Lung (tissue), 12 donors: Measurements from ENCODE around the gene TUBA4B. TPM values are rescaled to one million over a fixed set of nuclear protein-coding genes. Genes with fewer than 3 reads are reported as not detected.

Experiments used
- ATAC-seq: fragments of 200-7000 bp; cut with Tn5 transposase; one replicate; pipeline ENCODE4 v1.9.1; 2020; ENCODE audit warnings: moderate number of reproducible peaks; ENCODE audit not compliant: insufficient read depth, low FRiP score
- DNase-seq, 3 donors: peaks; one replicate each; pipeline ENCODE4 v3.0.0-alpha.2; 2013 to 2017
- H3K27ac ChIP-seq, 2 donors: one replicate each; pipeline ENCODE4 v1.5.1; 2013; ENCODE audit warnings: mild to moderate bottlenecking in 2 of 2, moderate library complexity in 2 of 2, control low read depth in 1 of 2, inconsistent platforms in 1 of 2, low read depth in 1 of 2, low read length in 1 of 2
- H3K27me3 ChIP-seq, 3 donors: one replicate each; pipeline ENCODE4 v1.5.1; 2013; ENCODE audit warnings: low read length in 2 of 3; ENCODE audit not compliant: control insufficient read depth in 3 of 3, insufficient read depth in 3 of 3
- H3K36me3 ChIP-seq, 4 donors: one replicate each; pipeline ENCODE4 v1.5.1; 2013; ENCODE audit warnings: low read length in 4 of 4, mild to moderate bottlenecking in 1 of 4, moderate library complexity in 1 of 4; ENCODE audit not compliant: control insufficient read depth in 4 of 4, insufficient read depth in 4 of 4
- H3K4me1 ChIP-seq, 5 donors: one replicate each; pipeline ENCODE4 v1.5.1; 2013; ENCODE audit warnings: low read length in 5 of 5, mild to moderate bottlenecking in 2 of 5, moderate library complexity in 1 of 5; ENCODE audit not compliant: control insufficient read depth in 5 of 5, insufficient read depth in 5 of 5
- H3K4me3 ChIP-seq: one replicate; pipeline ENCODE4 v1.5.1; 2013; ENCODE audit warnings: mild to moderate bottlenecking, control low read depth, moderate library complexity
- H3K9ac ChIP-seq, 2 donors: one replicate each; pipeline ENCODE4 v1.5.1; 2013; ENCODE audit warnings: low read length in 2 of 2, control low read depth in 1 of 2; ENCODE audit not compliant: insufficient read depth in 1 of 2
- H3K9me3 ChIP-seq, 4 donors: one replicate each; pipeline ENCODE4 v1.5.1; 2013; ENCODE audit warnings: low read length in 3 of 4, mild to moderate bottlenecking in 1 of 4, moderate library complexity in 1 of 4; ENCODE audit not compliant: control insufficient read depth in 4 of 4, insufficient read depth in 3 of 4
- WGBS, 2 donors: extraction: QIAGEN DNeasy Blood & Tissue Kit; methylation state at CpG; one replicate each; pipeline ENCODE4 v1.1.7; 2013; 5-methylcytosine and 5-hydroxymethylcytosine counted together
- polyA plus RNA-seq, 2 donors: library from polyadenylated mRNA; stranded (reverse); fragments of 200-250 nt; gene quantifications; one replicate each; pipeline ENCODE4 v1.2.1, GENCODE V29; 2013
- total RNA-seq, 2 donors: library from RNA; depleted of rRNA in 1 of 2; stranded (reverse); fragments of >200 nt in 1 of 2; gene quantifications; one replicate each; pipeline ENCODE4 v1.2.1, GENCODE V29; 2014 to 2021
- TF ChIP-seq, protein P1 (sequence below): IDR thresholded peaks from 2 replicates; pipeline ENCODE4 v1.5.1; 2012; ENCODE audit warnings: mild to moderate bottlenecking; ENCODE audit errors: control extremely low read depth, extremely low read depth
- donor health status: control.
- donor health status: control.
- donor health status: Bipolar disorder and iron deficiency.
- donor health status: healthy.
- donor health status: DM: yes; HTN: yes; CAD: no.

Gene TUBA4B
- total and polyA plus RNA-seq, 4 donors, result 5.7 to 20.3 (median 10.5) TPM

DNA sequence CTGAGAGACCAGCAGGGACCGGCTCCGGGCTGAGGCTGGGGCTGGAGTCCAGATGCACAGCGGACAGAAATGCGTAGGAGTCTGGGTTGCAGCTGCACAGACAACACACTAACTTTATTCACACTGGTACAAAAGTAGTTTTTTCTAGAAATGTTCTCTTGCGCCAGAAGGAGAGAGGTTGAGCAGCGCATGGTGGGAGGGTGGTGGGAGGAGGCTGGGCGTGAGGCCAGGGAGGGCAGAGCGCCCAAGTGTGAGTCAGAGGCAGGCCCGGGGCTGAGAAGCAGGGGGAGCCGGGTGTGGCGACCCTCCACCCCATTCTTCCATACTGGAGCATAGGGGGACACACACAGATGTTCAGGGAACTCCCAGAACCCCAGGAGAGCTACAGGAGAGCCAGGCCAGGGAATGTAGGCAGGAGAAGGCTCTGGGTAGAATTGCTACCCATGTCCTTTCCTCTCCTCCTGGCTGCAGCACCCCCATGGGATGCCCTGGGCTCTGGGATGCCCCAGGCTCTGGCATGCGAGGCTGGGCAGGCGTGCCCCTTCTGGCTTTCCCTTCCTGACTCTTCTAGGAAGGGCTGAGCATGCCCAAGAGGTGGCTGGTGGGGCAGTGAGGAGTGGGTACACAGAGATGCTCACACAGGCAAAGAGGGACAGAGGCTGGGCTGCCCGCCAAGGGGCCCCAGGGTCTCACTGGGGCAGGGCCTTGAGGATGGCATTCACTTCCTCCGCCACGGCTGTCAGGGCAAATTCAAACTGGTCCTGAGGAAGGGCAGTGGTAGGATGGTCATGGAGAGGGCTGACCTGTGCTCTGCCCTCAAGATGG, 36.7 kb downstream of the TUBA4B start:
- ATAC-seq (peak; percentile 32), DNase-seq (peak; percentile 81 to 87 (median 81))
- no peak overlapping the region for H3K9ac ChIP-seq
- no peaks in the 10 kb centered on the region for H3K27me3 ChIP-seq
- H3K4me1 ChIP-seq, result peaks cover 0 to 9% (median 0%) of the 10 kb centered on the region in 5 donors
- H3K27ac ChIP-seq, result no peak overlapping the region
- 51 to 65% methylated on average over 16 of the region's 16 CpGs for WGBS, 2 donors
- no peak overlapping the region for H3K4me3 ChIP-seq
- TF ChIP-seq, protein P1, sequence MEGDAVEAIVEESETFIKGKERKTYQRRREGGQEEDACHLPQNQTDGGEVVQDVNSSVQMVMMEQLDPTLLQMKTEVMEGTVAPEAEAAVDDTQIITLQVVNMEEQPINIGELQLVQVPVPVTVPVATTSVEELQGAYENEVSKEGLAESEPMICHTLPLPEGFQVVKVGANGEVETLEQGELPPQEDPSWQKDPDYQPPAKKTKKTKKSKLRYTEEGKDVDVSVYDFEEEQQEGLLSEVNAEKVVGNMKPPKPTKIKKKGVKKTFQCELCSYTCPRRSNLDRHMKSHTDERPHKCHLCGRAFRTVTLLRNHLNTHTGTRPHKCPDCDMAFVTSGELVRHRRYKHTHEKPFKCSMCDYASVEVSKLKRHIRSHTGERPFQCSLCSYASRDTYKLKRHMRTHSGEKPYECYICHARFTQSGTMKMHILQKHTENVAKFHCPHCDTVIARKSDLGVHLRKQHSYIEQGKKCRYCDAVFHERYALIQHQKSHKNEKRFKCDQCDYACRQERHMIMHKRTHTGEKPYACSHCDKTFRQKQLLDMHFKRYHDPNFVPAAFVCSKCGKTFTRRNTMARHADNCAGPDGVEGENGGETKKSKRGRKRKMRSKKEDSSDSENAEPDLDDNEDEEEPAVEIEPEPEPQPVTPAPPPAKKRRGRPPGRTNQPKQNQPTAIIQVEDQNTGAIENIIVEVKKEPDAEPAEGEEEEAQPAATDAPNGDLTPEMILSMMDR, result no peak
- peaks cover 0 to 13% (median 7%) of the 10 kb centered on the region in 4 donors for H3K36me3 ChIP-seq
- no peaks in the 10 kb centered on the region for H3K9me3 ChIP-seq

DNA sequence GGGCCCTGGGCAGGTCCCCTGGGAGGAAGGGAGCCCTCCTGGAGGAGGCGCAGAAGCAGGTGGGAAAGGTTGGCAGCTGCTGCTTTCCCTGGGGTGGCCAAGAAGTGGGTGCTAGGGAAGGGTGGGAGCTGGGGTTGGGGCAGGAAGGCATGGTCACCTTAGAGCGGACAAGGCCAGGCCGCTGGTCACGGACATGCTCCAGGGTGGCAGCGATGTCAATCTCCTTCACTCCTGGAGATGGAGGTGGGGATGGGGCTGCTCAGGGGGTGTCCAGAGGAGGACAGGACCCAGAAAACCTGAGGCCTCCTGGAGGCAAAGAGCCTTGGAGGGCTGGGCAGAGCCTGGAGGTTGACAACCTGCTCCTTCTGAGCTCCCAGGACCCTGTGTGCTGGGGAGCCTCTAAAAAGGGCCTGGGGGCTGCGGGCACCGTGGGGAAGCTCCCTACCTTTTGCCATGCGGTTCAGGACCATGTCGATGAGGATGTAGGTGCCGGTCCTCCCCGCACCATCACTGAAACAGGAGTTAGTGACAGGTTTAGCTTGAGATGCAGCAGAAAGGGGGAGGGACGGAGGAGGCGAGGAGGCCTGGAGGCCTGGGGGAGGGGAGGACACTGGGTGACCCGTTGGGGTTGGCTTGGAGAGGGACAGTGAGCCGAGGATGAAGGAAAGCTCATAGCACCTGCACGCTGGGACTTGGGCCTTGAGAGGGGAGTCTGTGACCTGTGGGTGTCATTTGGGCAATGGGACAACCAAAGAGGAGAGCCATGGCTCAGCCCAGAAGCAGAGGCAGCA, 37.5 kb downstream of the TUBA4B start:
- Histone ChIP-seq H3K27me3 (peaks cover 0 to 5% (median 0%) of the 10 kb centered on the region in 3 donors), H3K36me3 (peaks cover 0 to 6% (median under 1%) of the 10 kb centered on the region in 4 donors), H3K4me1 (peaks cover 0 to 13% (median 4%) of the 10 kb centered on the region in 5 donors), H3K9ac (no peak overlapping the region), H3K27ac (no peak overlapping the region), H3K9me3 (no peaks in the 10 kb centered on the region), H3K4me3 (no peak overlapping the region)
- no peak for DNase-seq
- TF ChIP-seq, protein P1, result no peak
- WGBS, 2 donors, result 88 to 92% methylated on average over 16 of the region's 16 CpGs
- ATAC-seq, result no peak

GRCh38 chr2:219291394-219291793, 38.4 kb downstream of the TUBA4B start:
- DNase-seq (no peak), ATAC-seq (no peak)
- no peak overlapping the region for H3K27ac ChIP-seq

More at GRCh38 chr2:219291394-219291793, 38.4 kb downstream of the TUBA4B start:
- Histone ChIP-seq H3K4me1 (peaks cover 0 to 13% (median 4%) of the 10 kb centered on the region in 5 donors), H3K36me3 (no peaks in the 10 kb centered on the region), H3K27me3 (peaks cover 0 to 5% (median 0%) of the 10 kb centered on the region in 3 donors), H3K9ac (no peak overlapping the region), H3K4me3 (no peak overlapping the region), H3K9me3 (no peaks in the 10 kb centered on the region)
- TF ChIP-seq, protein P1, result no peak
- WGBS, 2 donors, result 81 to 85% methylated on average over 6 to 7 of the region's 7 CpGs
